ENCODE results near the gene TBCK. TPM values are rescaled to one million over a fixed set of nuclear protein-coding genes. Genes with fewer than 3 reads are reported as not detected.

TBCK gene
- total RNA-seq, 1 donor from 2014 or later: 26.1 TPM

GRCh38 chr4:106048250-106048971 lies 267.6 kb downstream of the TBCK start:
- intact Hi-C loops (cut with micrococcal nuclease): no loop called here

GRCh38 chr4:106046083-106046482 lies 269.9 kb downstream of the TBCK start:
- intact Hi-C loops (cut with micrococcal nuclease): no loop called here

- intact Hi-C loops (cut with micrococcal nuclease): no loop called here
Measured at GRCh38 chr4:106041294-106042002, 274.6 kb downstream of the TBCK start.

- intact Hi-C loops (cut with micrococcal nuclease): no loop called here
Measured at GRCh38 chr4:106039796-106040195, 276.2 kb downstream of the TBCK start.

GRCh38 chr4:106038908-106039307 lies 277.1 kb downstream of the TBCK start:
- intact Hi-C loops (cut with micrococcal nuclease): no loop called here

- intact Hi-C loops (cut with micrococcal nuclease): no loop called here
Measured at GRCh38 chr4:106038012-106038411, 278.0 kb downstream of the TBCK start.

GRCh38 chr4:106036848-106037247 lies 279.2 kb downstream of the TBCK start:
- intact Hi-C loops (cut with micrococcal nuclease): no loop called here

GRCh38 chr4:106036334-106036733 lies 279.7 kb downstream of the TBCK start:
- intact Hi-C loops (cut with micrococcal nuclease): no loop called here

GRCh38 chr4:106035204-106035603 lies 280.8 kb downstream of the TBCK start:
- intact Hi-C loops (cut with micrococcal nuclease): no loop called here

- intact Hi-C loops (cut with micrococcal nuclease): no loop called here
Measured at GRCh38 chr4:106034751-106035150, 281.3 kb downstream of the TBCK start.

GRCh38 chr4:106034220-106034619 lies 281.8 kb downstream of the TBCK start:
- intact Hi-C loops (cut with micrococcal nuclease): no loop called here

- intact Hi-C loops (cut with micrococcal nuclease): no loop called here
Measured at GRCh38 chr4:106033469-106033868, 282.5 kb downstream of the TBCK start.

GRCh38 chr4:106032851-106033286 lies 283.1 kb downstream of the TBCK start:
- intact Hi-C loops (cut with micrococcal nuclease): no loop called here

GRCh38 chr4:106022454-106022853 lies 293.6 kb downstream of the TBCK start:
- intact Hi-C loops (cut with micrococcal nuclease): no loop called here

GRCh38 chr4:106021737-106022410 lies 294.1 kb downstream of the TBCK start:
- intact Hi-C loops (cut with micrococcal nuclease): no loop called here

GRCh38 chr4:106019771-106020170 lies 296.2 kb downstream of the TBCK start:
- intact Hi-C loops (cut with micrococcal nuclease): no loop called here

- intact Hi-C loops (cut with micrococcal nuclease): no loop called here
Measured at GRCh38 chr4:106017975-106018374, 298.0 kb downstream of the TBCK start.

- intact Hi-C loops (cut with micrococcal nuclease): no loop called here
Measured at GRCh38 chr4:106011387-106011786, 304.6 kb downstream of the TBCK start.

GRCh38 chr4:106010761-106011160 lies 305.2 kb downstream of the TBCK start:
- intact Hi-C loops (cut with micrococcal nuclease): no loop called here

- intact Hi-C loops (cut with micrococcal nuclease): no loop called here
Measured at GRCh38 chr4:106002994-106003393, 313.0 kb downstream of the TBCK start.

- intact Hi-C loops (cut with micrococcal nuclease): no loop called here
Measured at GRCh38 chr4:105998171-105999063, 317.6 kb downstream of the TBCK start.

Data from T-helper 1 cell treated with Interleukin-12 subunit alpha and Interleukin-12 subunit beta and Interleukin-4 antibody, amounts not matched to agents 30 ng/mL and 1 ng/mL, for 36 hours (primary cell).